ACHN (cell line): Measurements from ENCODE around the gene OLR1.

Source experiments
- DNase-seq: peaks from one replicate; pipeline ENCODE4 v3.0.0-alpha.2; 2015
- in situ Hi-C: cut with HindIII; loops from 2 replicates; pipeline ENCODE4 v1.10.0; 2017; ENCODE audit warnings: low sequenced_read_pairs, low pct_ligation_motif_present, low pct_unique_long_range_greater_than_20kb

Gene OLR1

DNA sequence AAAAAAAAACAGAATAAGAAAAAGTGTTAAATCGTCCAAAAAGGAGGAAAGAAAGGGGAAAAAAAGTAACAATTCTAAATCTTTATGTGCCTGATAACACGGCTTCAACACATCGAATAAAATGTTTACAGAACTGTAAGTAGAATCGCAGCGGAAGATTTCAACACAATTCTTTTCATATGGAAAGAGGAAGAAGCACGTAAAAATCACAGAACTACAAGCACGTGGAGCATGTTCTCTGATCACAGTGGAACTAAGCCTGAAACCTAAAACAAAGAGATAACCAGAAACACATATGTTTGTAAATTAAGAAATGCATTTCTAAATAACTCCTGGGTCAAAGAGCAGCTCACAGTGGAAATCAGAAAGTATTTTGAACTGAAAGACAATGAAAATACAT lies 50.7 kb downstream of the OLR1 start:
- no peak for DNase-seq
- in situ Hi-C loops: no loop called here

DNA sequence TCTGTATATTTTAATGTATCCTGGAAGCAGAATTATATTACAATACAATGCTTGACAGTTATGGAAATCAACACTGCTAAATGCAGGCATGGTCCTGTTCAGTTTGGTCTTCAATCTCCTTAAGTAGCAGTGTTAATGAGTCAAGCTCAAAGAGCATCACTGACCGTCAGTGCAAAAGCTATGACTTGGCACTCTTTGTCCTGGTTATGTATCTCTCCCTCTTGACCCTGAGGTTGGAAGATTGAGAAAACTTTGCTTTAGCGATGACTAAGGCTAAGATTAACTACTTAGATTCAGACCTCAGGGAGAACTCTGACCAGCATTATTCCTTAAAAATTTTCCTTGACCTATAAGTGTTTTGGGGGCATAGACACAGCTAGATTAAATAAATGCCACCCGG lies 52.9 kb downstream of the OLR1 start:
- no peak for DNase-seq
- in situ Hi-C loops: no loop called here

DNA sequence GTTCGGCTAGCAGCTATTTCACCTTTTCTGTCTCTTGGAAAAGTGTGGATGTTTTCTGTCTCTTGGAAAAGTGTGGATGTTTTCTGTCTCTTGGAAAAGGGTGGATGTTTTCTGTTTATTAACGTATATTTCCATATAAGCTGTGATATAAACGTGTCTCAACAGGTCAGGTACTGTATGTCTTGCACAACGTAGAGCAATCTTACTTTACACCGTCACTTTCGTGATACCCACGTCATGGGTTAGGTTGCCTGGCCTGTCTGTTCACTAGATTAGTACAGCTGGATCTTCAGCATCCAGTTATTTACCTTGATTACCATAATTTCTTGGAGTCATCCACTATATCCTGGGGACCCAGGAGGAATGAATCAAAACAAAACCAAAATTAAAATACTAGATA lies 56.0 kb downstream of the OLR1 start:
- DNase-seq: no peak
- in situ Hi-C loops: no loop called here

DNA sequence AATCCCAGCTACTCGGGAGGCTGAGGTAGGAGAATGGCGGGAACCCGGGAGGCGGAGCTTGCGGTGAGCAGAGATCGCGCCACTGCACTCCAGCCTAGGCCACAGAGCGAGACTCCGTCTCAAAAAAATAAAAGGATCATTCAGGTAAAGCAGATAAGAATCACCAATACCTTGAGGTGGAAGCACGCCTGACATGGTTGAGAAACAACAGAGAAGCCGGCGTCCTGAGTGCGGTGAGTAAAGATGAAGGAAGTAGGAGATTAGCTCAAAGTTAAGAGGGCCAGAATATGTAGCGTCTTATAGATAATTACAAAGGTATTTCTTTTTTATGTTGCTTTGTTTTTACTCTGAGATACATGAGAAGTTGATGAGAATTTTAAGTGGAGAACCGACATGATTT lies 56.6 kb downstream of the OLR1 start:
- no peak for DNase-seq
- in situ Hi-C loops: no loop called here

DNA sequence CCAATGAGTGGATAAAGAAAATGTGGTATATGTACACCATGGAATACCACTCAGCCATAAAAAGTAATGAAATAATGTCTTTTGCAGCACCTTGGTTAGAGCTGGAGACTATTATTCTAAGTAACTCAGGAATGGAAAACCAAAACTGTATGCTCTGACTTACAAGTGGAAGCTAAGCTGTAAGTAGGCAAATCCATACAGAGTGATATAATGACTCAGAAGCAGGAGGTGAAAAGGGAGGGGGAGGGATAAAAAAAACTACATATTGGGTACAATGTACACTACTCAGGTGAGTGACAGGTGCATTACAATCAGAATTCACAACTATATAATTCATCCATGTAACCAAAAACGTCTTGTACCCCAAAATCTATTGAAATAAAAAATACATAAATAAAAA lies 58.0 kb downstream of the OLR1 start:
- DNase-seq: no peak
- in situ Hi-C loops: no loop called here

DNA sequence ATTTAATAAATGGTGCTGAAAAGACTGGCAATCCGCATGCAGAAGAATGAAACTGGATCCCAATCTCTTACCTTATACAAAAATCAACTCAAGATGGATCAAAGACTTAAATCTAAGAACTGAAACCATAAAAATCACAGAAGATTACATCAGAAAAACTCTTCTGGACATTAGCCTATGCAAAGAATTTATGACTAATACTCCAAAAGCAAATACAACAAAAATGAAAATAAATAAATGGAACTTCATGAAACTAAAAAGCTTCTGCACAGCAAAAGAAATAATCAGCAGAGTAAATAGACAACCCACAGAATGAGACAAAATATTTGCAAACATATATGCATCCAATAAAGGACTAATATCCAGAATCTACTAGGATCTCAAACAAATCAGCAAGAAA lies 58.9 kb downstream of the OLR1 start:
- in situ Hi-C loops: no loop called here

DNA sequence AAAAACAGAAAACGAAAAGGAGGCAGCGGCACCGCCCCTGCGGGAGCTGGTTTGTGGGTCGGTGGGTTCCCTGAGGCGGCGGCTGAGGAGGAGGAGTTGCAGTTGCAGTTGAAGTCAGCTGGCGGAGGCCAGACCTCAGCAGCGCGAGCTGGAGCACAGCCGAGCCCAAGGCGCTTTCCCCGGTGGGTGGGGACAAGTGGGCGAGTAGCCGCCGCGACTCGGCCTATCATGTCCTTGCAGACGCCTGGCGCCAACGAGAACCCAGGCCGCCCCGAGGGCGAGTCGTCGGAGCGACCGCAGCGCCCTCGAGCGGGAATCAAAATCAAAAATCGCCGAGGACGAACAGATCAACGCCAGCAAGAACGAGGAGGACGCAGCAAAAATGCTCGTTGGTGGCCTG lies 60.5 kb downstream of the OLR1 start:
- in situ Hi-C loops: no loop called here
- no peak for DNase-seq

More for the DNA sequence above, 58.9 kb downstream of the OLR1 start:
- DNase-seq: no peak

DNA sequence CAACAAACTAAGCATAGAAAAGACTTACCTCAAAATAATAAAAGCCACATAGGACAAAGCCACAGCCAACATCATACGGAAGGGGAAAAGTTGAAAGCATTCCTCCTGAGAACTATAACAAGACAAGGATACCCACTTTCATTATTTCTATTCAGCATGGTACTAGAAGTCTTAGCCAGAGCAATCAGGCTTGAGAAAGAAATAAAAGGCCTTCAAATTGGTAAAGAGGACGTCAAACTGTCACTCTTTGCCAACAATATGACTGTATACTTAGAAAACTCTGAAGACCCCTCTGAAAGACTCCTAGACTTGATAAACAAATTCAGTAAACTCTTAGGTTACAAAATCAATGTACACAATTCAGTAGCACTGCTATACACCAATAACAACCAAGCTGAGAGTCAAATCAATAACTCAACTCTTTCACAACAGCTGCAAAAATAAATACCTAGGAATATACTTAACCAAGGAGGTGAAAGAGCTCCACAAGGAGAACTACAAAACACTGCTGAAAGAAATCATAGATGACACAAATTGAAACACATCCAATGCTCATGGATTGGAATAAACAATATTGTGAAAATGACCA lies 61.6 kb downstream of the OLR1 start:
- no peak for DNase-seq
- in situ Hi-C loops: no loop called here
